ENCODE results near the gene RUFY3.
A peak's percentile ranks its signal among the peaks of the same experiment; 100 is the strongest.
"Not testable (repeated sequence)": the region's sequence is repeated elsewhere in the genome, so short reads cannot be mapped to it uniquely, and the experiment has no call there.

RUFY3 gene

GRCh38 chr4:70765368-70765767 lies 43.6 kb downstream of the RUFY3 start:
- Histone ChIP-seq H3K9me2 (replicated peaks; ENCODE audit: insufficient read depth, low read length) (no peaks in the 10 kb centered on the region), H3K27me3 (replicated peaks; ENCODE audit: insufficient read depth, low read length) (no peaks in the 10 kb centered on the region), H3K36me3 (replicated peaks; ENCODE audit: insufficient read depth, low read length) (no peaks in the 10 kb centered on the region; the same call in 1 of the 2 replicates), H3K27ac (ENCODE audit: low read length) (no peak overlapping the region), H3K9ac (ENCODE audit: low read length) (no peak overlapping the region), H3K9me3 (replicated peaks; ENCODE audit: insufficient read depth, low read length) (no peaks in the 10 kb centered on the region), H3K4me1 (ENCODE audit: low read length) (no peaks in the 10 kb centered on the region), H3K4me2 (ENCODE audit: low read depth, low read length) (no peak overlapping the region), H4K20me1 (ENCODE audit: insufficient read depth, low read length) (no peaks in the 10 kb centered on the region), H3K79me2 (ENCODE audit: low read length) (peaks cover 9% of the 10 kb centered on the region), H3F3A (ENCODE audit: insufficient read depth, low read length) (no peaks in the 10 kb centered on the region), H3K4me3 (ENCODE audit: low read length) (no peak overlapping the region), H2AFZ (ENCODE audit: low read length) (no peak overlapping the region)
- TF ChIP-seq EZH2phosphoT487 (IDR thresholded peaks at IDR 0.05; ENCODE audit: low read length) (no peak), EZH2 (optimal IDR thresholded peaks at IDR 0.05; ENCODE audit: low read depth, low read length) (no peak), CTCF (IDR thresholded peaks at IDR 0.05; ENCODE audit: low read length) (no peak)
- no peak for DNase-seq

GRCh38 chr4:70768301-70768948 lies 46.7 kb downstream of the RUFY3 start:
- H3K27me3 ChIP-seq (replicated peaks; ENCODE audit: insufficient read depth, low read length) = no peaks in the 10 kb centered on the region
- H3K27ac ChIP-seq (ENCODE audit: low read length) = no peak overlapping the region
- no peaks in the 10 kb centered on the region for H3F3A ChIP-seq (ENCODE audit: insufficient read depth, low read length)
- no peak overlapping the region for H3K4me2 ChIP-seq (ENCODE audit: low read depth, low read length)
- H3K36me3 ChIP-seq (replicated peaks; ENCODE audit: insufficient read depth, low read length) = no peaks in the 10 kb centered on the region; the same call in 1 of the 2 replicates
- no peak overlapping the region for H2AFZ ChIP-seq (ENCODE audit: low read length)
- no peak overlapping the region for H3K4me3 ChIP-seq (ENCODE audit: low read length)
- no peak for DNase-seq
- H4K20me1 ChIP-seq (ENCODE audit: insufficient read depth, low read length) = no peaks in the 10 kb centered on the region
- H3K9me2 ChIP-seq (replicated peaks; ENCODE audit: insufficient read depth, low read length) = no peaks in the 10 kb centered on the region
- no peaks in the 10 kb centered on the region for H3K4me1 ChIP-seq (ENCODE audit: low read length)
- TF ChIP-seq EZH2phosphoT487 (IDR thresholded peaks at IDR 0.05; ENCODE audit: low read length) = no peak
- H3K9me3 ChIP-seq (replicated peaks; ENCODE audit: insufficient read depth, low read length) = no peaks in the 10 kb centered on the region
- H3K9ac ChIP-seq (ENCODE audit: low read length) = no peak overlapping the region
- H3K79me2 ChIP-seq (ENCODE audit: low read length) = no peaks in the 10 kb centered on the region

GRCh38 chr4:70769396-70769795 lies 47.6 kb downstream of the RUFY3 start:
- H3K27me3 ChIP-seq (replicated peaks; ENCODE audit: insufficient read depth, low read length); H3K36me3 ChIP-seq (replicated peaks; ENCODE audit: insufficient read depth, low read length); H3K9ac ChIP-seq (ENCODE audit: low read length): not testable (repeated sequence)

GRCh38 chr4:70772929-70773555 lies 51.3 kb downstream of the RUFY3 start:
- Histone ChIP-seq H4K20me1 (ENCODE audit: insufficient read depth, low read length) (no peaks in the 10 kb centered on the region), H3K79me2 (ENCODE audit: low read length) (no peaks in the 10 kb centered on the region), H3K9ac (ENCODE audit: low read length) (no peak overlapping the region), H3K27ac (ENCODE audit: low read length) (no peak overlapping the region; the same call in 1 of the 2 replicates), H3K36me3 (replicated peaks; ENCODE audit: insufficient read depth, low read length) (no peaks in the 10 kb centered on the region; the same call in 1 of the 2 replicates), H3F3A (ENCODE audit: insufficient read depth, low read length) (no peaks in the 10 kb centered on the region), H3K4me1 (ENCODE audit: low read length) (peaks cover 8% of the 10 kb centered on the region), H2AFZ (ENCODE audit: low read length) (no peak overlapping the region), H3K4me2 (ENCODE audit: low read depth, low read length) (peak overlapping the region; percentile 28; the same call in 1 of the 2 replicates), H3K9me3 (replicated peaks; ENCODE audit: insufficient read depth, low read length) (no peaks in the 10 kb centered on the region), H3K9me2 (replicated peaks; ENCODE audit: insufficient read depth, low read length) (no peaks in the 10 kb centered on the region), H3K27me3 (replicated peaks; ENCODE audit: insufficient read depth, low read length) (no peaks in the 10 kb centered on the region), H3K4me3 (ENCODE audit: low read length) (no peak overlapping the region)
- no peak for DNase-seq
- TF ChIP-seq EZH2phosphoT487 (IDR thresholded peaks at IDR 0.05; ENCODE audit: low read length) (no peak), CTCF (IDR thresholded peaks at IDR 0.05; ENCODE audit: low read length) (no peak), EZH2 (optimal IDR thresholded peaks at IDR 0.05; ENCODE audit: low read depth, low read length) (no peak)

More at GRCh38 chr4:70769396-70769795, 47.6 kb downstream of the RUFY3 start:
- H2AFZ ChIP-seq (ENCODE audit: low read length); H3F3A ChIP-seq (ENCODE audit: insufficient read depth, low read length); H3K4me3 ChIP-seq (ENCODE audit: low read length); H3K4me2 ChIP-seq (ENCODE audit: low read depth, low read length); H3K79me2 ChIP-seq (ENCODE audit: low read length); H3K4me1 ChIP-seq (ENCODE audit: low read length); DNase-seq; H3K9me2 ChIP-seq (replicated peaks; ENCODE audit: insufficient read depth, low read length); H3K27ac ChIP-seq (ENCODE audit: low read length); H3K9me3 ChIP-seq (replicated peaks; ENCODE audit: insufficient read depth, low read length); H4K20me1 ChIP-seq (ENCODE audit: insufficient read depth, low read length): not testable (repeated sequence)
